ENCODE measurements around the gene LCE1E.

LCE1E gene, protein sequence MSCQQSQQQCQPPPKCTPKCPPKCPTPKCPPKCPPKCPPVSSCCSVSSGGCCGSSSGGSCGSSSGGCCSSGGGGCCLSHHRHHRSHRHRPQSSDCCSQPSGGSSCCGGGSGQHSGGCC

DNA sequence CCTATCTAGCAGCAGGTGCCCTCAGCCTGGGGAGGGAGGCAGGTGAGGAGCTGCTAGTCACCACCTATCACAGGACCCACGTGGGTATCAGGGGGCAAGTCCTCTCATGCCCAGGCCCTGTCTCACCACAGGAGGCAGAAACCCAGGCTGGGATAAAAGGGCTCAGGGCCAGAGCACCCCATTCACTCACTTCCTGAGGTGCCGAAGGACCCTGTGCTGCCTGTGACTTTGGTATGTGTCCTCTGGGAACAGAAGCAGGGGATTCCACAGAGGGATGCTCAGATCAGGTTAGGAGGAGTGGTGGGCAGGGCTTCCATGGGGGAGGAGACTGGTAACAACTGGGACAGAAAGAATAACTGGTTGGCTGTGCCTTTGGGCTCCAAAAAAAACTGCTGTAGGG lies at the start of gene LCE1E:
TSS of gene LCE1E (plus strand) at position 181 of the 400 bp plus-strand sequence. CDS start 1,043 bp downstream, outside the sequence.
- DNase-seq: no peak

DNA sequence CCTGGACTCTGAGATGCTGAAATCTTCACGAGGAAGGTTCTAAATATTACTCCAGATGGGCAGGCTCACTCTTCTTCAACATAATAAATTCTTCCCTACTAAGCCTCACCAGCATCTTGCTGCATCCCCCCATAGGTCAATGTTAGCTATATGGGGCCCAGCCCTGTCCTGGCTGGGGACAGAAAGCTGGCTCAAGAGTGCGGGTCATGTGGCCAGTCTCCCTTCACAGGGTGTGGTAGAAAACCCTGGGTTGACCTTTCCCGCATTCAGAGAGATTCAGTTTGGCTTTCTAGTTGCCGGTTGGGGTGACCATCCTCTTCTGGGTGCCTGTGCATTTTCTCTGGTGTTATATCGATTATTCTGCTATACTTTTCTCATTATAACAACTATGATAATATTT lies 48.1 kb upstream of the LCE1E start:
- DNase-seq: no peak

DNA sequence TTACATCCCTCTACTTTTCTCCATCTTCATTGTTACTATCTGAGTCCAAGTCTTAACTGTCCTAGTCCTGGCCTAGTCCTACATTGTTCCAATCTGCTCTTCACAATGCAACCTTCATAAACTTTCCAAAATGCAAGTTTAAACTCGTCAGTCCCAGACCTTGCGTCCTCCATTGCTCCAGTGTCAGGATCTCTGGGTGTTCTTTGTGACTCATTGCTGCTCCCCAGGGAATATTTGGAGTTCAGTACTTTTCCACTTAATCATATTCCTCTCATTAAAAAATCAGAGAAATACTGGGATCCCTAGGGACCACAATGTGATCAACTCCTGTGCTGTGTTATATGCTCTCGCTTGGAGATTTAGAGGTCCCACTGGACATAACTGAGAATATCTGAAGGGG lies 46.2 kb upstream of the LCE1E start:
- DNase-seq: no peak

DNA sequence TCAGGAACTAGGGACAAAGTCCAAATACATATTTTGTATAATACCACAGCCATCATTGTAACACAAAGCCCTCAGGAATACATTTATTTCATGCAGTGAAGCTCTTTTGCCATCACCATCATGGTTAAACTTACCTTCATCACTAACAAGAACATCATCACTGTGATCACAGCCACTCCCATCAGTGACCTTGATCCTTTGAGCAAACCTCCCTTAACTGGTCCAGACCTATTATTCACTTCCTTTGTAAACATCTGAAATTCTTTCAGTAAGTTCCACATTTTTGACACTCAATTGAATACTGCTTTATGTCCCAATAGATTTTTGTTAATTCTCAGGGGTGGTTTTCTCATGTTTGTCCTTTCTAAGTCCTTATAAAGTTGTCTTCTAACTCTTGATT lies 44.4 kb upstream of the LCE1E start:
- DNase-seq: no peak

DNA sequence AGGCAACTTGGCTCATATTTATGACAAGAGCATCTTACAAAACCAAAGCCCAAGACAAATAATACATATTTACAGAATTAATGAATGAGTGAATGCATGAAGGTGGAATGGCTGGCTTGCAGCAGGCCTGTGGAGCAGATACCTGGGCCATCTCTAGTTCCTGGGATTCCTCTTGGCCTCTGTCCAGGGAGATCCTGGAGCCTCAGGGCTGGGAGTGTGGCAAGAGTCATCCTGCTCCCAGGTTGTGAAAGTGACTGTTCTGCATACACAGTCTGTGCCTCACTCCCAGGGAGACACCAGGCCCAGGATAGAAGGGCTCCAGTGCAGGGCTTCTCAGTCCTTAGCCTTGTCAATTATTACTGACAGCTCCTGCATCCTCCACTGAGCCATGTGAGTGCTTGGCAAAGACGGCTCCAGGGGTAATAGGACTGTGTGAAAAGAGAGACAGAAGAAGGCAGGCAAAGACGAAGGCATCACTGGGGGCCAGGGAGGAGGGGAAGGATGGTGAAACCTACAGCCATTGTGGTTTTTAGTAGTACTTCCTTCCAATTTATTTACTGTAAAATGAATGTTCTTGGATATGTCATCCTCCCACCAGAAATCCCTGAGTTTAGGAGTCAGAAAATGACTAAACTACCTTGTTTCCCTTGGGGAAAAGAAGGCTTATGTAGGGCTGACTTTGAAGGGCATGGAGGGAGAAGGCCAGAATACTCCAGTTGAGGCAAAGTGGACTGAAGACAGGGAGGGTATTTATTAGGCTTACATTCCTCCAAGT lies 42.5 kb upstream of the LCE1E start:
- DNase-seq: no peak

DNA sequence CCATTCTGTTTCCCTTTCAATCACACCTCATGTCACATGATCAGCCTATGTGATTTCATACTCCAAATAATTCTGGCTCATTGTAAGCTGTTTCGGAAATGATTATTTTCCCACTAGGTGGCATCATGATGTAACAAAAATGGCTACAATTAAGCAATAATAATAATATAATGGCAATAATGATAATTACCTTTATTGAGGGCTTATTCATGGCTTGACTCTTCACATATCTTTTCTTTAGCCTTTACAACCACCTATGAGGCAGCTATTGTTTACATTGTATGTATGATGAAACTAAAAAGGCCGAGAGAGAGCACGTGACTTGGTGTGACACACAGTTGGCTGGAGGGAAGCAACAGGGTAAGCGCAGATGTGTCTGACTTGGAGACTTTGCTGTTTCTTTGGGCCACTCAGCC lies 40.8 kb upstream of the LCE1E start:
- no peak for DNase-seq

DNA sequence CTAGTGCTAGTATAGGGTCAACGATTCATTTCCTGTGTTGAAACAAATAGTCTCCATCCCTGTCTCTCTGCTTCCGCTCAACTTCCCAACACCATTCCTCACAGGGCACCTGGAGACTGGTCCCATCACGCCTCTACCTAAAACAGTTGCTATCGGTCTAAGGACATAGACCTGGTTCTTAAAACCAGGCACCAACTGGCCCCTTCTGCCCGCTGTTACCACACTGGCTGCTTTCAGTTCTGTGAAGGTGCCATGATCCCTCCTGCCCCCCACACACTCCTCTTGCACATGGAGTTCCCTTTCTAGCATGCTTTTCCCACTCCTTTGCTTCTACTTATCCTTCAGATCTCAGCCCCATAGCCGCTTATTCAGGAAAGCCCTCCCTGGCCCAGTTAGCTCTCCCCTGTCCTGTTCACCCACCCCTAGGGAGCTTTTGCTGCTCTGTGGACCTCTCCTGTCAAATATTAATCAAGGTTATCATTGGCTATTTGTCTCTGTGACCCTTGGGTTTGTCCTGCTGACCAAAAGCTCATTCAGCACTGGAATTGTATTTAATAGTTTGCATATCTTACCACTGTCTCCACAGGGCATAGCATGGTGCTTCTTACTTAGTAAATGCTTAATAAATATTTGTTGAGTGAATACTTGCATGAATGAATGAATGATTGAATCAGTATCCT lies 40.2 kb upstream of the LCE1E start:
- no peak for DNase-seq

DNA sequence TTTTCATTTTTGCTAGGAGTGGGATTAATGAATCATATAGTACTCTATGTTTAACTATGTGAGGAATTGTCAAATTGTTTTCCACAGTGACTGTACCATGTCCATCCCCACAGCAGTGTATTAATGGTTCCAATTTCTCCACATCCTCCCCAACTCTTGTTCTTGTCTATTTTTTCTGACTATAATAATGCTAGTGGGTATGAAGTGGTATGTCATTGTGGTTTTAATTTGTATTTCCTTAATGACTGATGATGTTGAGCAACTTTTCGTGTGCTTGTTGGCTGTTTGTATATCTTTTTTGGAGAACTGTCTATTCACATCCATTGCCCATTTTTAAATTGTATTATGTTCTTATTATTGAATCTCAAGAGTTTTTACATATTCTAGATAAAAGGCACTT lies 38.2 kb upstream of the LCE1E start:
- DNase-seq: no peak

DNA sequence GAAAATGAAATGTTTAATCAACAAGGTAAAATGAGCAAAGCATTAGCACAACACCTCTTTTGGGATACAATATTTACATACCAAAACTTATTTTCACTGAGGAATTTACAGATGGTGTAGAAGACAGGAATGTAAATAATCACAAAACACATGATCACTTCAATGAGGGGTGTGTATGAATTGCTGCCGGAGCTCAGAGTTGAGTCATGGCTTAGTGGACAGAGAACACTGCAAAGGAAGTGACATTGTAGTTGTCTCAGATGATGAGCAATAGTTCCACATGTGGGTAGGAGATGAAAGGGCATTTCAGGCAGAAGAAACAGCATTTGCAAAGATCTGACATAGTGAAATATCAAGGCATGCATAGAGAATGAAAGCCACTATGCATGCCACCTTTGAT lies 33.8 kb upstream of the LCE1E start:
- no peak for DNase-seq

DNA sequence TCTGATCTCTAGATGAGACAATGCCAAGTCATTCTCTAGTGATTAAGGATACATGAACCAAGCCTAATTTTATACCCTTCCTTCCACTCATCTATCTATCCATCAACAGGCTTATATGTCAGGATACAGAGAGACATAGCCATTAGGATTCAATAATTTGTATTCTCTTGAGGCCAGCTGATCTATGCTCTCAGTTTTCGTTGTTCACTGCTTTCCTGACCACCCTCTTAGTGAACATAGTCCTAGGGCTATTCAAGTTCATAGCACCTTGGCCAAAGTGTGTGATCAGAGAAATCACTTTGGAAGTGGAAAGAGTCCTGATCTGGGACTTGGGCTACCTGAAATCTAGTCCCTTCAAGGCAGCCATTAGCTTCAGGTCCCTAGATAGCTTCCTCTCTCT lies 32.5 kb upstream of the LCE1E start:
- no peak for DNase-seq

DNA sequence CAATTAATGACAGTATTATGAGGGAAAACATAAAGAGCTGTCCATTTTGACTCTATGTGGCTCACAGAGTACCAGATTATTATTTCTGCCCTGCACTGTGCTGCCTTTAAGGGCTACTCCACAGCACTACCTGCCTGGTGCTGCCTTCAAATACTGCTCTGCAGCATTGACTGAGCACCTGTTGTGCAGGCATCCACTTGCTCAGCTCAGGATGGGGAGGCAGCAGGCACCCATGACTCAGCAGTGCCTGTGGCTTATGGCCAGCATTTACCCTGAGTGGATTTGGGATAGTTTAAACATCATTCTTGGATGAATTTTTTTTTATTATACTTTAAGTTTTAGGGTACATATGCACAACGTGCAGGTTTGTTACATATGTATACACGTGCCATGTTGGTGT lies 29.2 kb upstream of the LCE1E start:
- no peak for DNase-seq

DNA sequence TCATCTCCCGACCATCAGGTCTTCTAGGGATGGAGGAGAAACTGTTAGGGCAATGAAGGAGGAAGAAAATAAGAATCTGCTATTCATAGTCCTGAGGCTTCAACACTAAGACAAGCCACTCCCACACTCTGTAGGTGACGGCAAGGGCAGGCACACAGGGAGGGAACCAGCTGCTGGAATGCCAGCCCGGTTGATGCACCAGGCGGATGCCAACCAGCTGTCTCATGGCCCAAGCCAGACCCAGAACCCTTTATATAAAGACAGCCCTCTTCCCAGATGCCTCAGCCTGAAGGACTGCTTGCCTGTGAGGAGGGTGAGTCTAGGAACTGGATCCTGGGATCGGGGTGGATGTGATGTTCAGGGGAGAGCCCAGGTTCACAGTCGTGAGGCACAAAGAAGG lies 28.3 kb upstream of the LCE1E start, which contains the start of gene KPRP:
TSS of gene KPRP (plus strand) at position 279 of the 400 bp plus-strand sequence. CDS start 1,564 bp downstream, outside the sequence.
- no peak for DNase-seq

DNA sequence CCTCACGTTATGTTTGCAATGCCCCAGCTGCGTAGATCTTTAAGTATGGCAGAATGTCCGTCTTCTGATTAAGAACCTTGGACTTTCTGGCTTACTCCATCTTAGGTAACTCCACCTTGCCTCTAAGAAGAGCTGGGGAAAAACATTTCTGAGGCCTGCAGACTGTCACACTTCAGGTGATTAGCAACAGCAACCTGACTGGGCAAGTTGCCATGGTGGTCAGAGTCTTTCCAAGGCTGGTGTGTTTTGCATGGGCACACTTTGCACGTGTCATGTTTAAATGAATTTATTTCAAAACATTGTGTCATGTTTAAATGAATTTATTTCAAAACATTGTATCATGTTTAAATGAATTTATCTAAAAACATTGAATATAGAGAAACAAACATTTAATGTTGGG lies 27.4 kb upstream of the LCE1E start:
- DNase-seq: no peak

DNA sequence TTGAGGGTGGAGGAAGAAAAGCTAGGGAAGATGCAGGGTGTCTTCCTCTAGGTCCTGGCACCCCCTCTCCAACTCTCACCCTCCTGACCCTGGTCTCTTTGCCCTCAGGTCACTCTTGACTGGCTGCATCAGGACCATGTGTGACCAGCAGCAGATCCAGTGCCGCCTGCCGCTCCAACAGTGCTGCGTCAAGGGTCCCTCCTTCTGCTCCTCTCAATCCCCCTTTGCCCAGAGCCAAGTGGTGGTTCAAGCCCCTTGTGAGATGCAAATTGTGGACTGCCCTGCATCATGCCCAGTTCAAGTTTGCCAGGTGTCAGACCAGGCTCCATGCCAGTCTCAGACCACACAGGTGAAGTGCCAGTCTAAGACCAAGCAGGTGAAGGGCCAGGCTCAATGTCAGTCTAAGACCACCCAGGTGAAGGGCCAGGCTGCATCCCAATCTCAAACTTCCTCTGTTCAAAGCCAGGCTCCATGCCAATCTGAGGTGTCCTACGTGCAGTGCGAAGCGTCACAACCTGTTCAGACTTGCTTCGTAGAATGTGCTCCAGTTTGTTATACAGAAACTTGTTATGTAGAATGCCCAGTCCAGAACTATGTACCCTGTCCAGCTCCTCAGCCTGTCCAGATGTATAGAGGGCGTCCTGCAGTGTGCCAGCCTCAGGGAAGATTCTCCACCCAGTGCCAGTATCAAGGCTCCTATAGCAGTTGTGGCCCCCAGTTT lies 26.4 kb upstream of the LCE1E start:
- DNase-seq: no peak

DNA sequence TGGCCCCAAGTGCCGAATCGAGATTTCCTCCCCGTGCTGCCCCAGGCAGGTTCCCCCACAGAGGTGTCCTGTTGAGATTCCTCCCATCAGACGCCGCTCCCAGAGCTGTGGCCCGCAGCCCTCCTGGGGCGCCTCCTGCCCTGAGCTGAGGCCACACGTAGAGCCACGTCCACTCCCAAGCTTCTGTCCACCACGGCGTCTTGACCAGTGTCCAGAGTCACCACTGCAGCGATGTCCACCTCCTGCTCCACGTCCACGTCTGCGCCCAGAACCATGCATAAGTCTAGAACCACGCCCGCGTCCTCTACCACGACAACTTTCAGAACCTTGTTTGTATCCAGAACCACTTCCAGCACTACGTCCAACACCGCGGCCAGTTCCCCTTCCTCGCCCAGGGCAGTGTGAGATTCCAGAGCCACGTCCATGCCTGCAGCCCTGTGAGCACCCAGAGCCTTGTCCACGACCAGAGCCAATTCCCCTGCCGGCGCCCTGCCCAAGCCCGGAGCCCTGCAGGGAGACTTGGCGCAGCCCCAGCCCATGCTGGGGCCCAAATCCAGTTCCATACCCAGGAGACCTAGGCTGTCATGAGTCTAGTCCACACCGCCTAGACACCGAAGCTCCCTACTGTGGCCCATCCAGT lies 25.4 kb upstream of the LCE1E start:
- no peak for DNase-seq

DNA sequence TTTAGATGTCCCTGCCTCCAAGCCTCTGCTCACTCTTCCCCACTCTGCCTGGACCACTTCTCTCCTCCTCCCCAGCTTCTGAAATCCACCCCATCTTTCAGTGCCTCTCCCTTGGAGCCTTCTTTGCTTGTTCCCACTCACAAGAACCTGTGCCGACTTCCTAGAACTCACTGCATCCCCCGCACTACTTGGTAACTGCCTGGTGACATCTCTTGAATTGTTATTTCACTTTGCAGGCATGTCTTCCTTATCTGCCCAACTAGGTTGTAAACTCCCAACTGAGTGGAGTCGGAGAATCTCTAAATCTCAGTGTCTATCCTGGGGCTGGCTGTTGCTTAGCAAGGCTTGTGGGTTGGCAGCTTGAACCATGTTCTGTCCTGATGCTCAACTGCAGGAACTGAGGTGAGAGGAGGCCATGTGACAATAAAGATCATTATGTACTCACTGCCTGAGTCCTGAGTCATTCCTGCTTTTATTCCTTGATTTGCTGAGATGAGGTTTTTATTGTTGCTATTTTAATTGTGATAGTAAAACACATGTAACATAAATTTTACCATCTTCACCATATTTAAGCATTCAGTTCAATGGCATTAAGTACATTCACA lies 24.3 kb upstream of the LCE1E start:
- DNase-seq: no peak

DNA sequence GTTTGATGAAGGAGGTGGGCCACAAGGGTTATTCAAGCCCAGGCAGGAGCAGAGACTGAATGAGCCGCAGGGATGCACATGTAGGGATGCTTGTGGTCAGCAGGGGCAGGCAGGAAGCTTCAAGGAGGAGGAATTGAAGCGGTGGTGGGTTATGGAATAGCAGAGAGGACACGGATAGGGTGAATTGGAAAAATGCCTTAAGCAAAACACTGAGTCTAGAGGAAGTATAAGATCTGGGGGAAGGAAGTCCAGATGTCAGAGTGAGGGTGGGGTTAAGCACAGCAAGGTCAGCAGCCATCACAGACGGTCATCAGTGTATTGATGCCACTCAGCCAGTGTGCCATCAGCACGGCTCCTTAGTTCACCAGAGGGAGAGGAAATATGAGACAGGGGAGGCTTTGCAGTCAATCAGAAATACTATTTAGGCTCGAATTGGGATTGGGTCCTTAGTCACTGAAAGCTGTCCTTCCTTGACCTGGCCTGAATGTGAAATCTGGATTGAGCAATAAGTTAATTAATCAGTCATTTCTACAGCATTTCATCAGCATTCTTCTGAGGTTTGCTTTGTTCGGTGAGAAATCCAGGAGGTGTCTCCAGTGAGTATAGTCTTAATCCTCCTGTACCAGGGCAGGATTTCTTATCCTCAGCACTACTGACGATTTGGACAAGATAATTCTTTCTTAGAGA lies 17.1 kb upstream of the LCE1E start:
- no peak for DNase-seq

DNA sequence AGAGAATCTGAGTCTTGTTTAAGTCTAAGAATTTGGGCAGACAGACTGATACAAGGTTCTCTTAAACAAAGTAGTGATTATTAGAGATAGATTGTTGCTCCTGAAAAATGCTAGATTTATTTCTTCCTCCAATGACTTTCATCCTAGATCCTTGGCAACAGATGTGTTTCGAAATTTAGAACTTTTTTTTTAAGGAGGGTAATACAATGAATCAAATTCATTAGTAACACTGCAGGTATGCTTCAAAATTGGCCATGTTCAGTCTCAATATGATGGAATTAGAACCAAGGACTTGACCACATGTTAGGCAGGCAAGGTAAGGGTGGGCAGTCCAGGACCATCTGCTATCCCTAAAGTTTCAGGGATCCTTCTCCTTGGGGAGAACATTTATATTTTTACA lies 15.6 kb upstream of the LCE1E start:
- DNase-seq: no peak

DNA sequence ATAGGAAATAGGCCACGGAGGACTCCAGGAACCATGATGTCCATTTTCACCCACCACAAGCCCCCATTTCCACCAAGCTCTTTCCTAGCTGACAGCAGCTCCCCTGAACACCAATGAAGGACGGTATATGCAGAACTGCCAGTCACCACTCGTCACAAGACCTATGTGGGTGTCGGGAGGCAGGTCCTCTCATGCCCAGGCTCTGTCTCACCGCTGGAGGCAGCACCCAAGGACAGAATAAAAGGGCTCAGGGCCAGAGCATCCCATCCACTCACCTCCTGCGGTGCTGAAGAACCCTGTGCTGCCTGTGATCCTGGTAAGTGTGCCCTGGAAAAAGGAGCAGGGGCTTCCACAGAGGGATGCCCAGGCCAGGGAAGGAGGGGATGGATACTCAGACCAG lies 11.2 kb upstream of the LCE1E start, which contains the start of gene LCE1F:
TSS of gene LCE1F (plus strand) at position 266 of the 400 bp plus-strand sequence. CDS start 1,232 bp downstream, outside the sequence.
- DNase-seq: no peak

DNA sequence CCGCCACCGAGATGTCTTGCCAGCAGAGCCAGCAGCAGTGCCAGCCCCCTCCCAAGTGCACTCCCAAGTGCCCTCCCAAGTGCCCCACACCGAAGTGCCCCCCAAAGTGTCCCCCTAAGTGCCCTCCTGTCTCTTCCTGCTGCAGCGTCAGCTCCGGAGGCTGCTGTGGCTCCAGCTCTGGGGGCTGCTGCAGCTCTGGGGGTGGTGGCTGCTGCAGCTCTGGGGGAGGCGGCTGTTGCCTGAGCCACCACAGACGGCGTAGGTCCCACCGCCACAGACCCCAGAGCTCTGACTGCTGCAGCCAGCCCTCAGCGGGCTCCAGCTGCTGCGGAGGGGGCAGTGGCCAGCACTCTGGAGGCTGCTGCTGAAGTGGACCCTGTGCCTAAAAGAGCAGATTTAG lies 9.7 kb upstream of the LCE1E start:
- no peak for DNase-seq

DNA sequence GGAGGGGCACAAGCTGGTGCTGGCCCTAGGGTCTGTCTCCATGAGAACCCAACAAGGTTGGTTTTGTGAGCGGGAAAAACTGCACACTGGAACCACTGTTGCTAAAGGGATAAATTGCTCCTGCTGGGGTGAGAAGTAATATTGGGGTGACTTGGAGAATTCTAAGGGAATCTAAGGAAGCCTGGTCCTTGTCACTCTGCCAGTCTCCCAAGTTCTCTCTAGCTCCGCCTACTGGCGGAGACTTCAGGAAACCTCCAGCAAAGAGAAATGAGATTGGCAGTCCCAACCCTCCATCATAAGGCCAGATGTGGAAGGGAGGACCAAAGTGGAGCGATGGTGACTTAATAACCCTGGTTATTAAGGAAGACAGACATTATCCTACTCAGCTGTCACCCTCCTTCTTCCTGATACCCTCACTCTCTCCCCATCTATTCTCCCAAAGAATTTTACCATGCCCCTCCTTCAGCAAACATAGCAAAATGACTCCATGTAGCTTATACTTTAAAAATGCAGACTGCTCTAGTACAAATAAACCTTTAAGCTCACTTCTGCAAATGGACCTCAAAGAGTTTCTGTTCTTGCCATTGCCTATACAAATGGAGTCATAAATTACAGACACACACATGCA lies 8.4 kb upstream of the LCE1E start:
- DNase-seq: peak in 1 of 2 experiments; percentile 20

Data from activated T-cell treated with anti-CD3 and anti-CD28 coated beads, Interleukin-2, amount 50 U/mL, for 48 hours (primary cell).